Left renal pelvis (tissue), 4 donors: ENCODE results near the gene CCDC182. TPM values are rescaled to one million over a fixed set of nuclear protein-coding genes. Genes with fewer than 3 reads are reported as not detected.

Source experiments
- DNase-seq, 4 donors: peaks; one replicate each; pipeline ENCODE4 v3.0.0-alpha.2; 2013; ENCODE audit warnings: low read depth in 4 of 4, low spot score in 3 of 4
- polyA plus RNA-seq, 4 donors: library from polyadenylated mRNA; unstranded; fragments of 120-200 nt; gene quantifications; one replicate each; pipeline ENCODE4 v1.2.1, GENCODE V29; 2013; ENCODE audit not compliant: insufficient read length in 4 of 4

The CCDC182 gene
- polyA plus RNA-seq, result not detected

DNA sequence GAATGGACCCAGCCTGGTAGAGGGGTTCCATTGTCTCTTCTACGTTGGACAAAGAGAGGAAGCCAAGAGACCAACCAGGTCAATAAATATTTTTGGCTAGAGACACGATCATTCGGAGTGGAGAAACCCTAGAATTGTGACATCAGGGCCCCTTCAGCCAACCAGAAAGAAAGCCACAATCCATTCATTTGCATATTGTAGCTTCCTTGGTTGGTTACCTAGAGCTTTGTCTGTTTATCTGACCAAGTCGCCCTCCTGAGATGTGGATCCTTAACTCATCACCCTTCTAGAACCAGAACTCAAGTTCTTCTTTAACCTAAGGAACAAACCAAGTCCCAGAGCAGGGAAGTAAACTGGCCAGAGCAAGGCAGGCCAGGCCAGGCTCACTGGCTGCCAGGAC is at the start of gene CCDC182:
Gene CCDC182, minus strand, starts transcription at position 58 of the 400 bp plus-strand sequence. Its CDS starts 27 bp downstream, at position 31.
- no peak for DNase-seq

DNA sequence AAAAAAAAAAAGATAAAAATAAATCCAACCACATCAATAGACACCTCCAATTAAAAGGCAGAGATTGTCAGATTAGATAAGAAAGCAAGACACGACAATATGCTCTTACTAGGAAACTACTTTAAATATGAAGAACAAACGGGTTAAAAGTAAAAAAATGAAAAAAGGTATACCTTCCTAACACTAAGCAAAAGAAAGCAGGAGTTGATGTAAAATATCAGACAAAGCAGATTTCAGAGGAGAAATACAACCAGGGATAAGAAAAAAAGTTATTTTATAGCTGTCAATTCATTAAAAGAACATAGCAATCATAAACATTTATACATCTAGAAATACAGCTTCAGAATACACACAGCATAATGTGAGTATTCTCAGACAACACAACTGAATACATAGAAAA is 49.7 kb upstream of the CCDC182 start:
- no peak for DNase-seq

DNA sequence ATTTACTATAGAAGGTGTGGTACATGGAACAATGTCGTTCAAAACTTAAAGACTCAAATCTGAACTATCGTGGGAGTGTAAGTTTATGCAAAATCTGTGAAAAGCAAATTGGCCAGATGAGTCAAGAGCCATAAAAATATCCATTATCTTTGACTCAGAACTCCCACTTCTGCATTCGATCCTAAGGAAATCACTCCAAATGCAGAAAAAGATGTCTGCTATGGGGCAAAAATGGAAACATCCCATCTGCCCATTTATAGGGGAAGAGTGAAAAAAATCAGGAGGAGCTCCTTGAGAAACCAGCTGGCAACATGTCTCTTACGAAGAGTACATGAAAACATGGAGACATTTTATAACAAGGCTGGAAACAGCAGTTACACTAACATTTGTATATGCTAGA is 43.6 kb upstream of the CCDC182 start:
- no peak for DNase-seq

DNA sequence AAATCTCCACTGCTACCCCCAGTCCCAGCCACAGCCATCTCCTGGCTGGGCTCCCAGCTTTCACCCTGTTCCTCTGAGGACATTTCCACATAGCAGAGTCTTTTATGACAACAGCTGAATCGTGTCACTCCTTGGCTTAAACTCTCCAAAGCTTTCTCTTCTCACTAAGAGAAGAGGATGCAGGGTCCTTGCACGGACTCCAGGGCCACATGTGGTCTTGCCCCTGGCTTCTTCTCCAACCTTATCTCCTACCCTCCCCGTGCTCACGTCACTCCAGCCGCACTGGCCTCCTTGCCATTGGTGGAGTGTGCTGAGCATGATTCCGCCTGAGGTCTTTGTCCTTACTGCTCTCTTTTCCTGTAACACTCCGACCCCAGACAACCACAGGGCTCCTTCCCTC is 39.9 kb upstream of the CCDC182 start:
- peak in 3 of 4 donors; percentile 53 to 67 (median 66) for DNase-seq

DNA sequence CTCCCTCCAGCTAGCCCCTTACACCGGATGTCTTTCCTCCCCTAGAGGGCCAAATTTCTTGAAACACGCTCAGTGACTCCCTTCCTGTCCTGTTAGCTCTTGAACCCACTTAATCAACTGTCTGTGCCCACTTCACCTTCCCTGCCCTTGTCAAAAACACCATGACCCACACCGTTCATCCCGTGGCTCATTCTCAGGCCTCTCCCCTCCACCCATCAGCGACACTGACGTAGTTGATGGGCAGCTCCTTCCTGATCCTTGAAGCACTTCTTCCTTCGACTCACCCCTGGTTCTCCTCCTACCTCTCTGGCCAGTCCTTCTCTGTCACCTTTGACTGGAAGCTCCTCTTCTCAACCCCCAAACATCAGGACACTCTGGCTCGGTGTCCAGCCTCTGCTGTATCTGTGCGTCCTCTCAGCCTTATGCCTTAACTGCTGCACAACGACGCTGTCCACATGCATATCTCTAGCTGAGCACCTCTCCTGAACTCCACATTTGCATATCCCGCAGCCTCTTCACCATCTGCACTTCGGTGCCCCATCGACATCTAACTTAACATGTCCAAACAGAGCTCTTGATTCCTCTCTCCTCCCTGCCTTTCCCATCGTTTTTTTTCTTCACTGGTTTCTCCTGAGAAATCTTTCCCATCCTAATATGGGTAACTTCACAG is 39.3 kb upstream of the CCDC182 start:
- DNase-seq, result no peak

DNA sequence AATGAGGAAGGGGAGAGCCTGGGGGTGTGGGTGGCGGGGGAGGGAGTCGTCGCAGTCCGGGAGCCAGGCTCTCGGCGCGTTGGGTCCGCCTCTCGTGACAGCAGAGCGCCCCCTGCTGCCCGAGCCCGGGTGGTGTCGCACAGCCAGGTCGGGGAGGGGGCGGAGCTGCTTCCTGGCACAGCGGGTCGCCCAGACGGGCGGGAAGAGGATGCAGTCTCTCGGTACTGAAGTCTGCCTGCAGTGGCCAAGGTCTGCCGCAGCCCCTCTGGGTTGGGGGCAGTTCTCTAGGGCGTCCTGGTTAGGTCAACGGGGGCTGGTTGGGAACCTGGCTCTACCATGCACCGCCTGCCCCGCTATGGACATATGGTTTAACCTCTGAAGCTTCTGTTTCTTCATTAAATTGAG is 38.2 kb upstream of the CCDC182 start:
- DNase-seq, result peak; percentile 43 to 63 (median 57)

DNA sequence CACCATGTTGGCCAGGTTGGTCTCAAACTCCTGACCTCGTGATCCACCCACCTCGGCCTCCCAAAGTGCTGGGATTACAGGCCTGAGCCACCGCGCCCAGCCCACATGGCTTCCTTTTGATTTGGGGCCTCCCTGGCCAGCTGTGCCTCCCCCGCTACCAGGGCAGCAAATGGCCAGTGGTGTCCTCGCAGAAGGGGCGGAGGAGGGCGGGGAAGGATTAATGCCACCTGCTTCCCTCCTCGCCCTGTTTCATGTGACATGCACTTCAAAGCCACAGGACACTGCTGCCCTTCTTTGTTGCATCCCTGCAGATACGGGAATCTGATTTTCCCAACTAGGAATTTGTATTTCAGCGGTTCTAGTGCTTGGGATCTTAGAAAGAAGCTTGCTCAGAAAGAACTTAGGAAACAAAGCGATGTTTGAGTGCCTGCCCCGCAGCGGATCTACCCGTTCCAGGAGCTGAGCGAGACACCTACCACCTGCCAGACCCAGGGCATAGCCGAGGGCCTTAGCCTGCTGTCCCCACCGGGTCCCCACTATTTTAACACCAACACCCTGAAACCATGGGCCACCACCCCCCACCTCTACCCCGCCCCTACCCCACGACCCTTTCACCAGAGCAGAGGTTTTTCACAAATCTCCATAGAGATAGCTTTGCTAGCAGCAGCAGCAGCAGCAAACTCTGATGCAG is 37.7 kb upstream of the CCDC182 start:
- DNase-seq, result no peak

DNA sequence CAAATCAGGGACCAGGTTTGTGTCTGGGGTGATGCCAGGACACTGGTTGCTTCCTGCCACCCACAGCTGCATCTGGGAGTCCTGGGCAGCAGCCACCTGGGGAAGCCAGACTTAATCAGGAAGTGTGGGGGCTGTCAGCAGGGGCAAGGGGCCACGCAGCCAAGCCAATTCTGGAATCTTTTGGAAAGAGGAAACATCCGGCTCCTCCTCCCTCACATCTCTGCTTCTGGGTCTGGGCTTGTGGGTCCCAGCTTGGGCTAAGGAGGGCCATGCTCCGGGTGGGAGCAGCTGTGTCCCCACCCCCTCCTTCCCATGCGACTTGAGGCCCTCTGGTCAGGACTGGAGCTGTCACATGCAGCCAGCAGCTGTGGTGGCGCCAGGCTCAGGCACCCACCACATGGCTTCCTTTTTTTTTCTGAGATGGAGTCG is 37.0 kb upstream of the CCDC182 start:
- DNase-seq, result no peak

DNA sequence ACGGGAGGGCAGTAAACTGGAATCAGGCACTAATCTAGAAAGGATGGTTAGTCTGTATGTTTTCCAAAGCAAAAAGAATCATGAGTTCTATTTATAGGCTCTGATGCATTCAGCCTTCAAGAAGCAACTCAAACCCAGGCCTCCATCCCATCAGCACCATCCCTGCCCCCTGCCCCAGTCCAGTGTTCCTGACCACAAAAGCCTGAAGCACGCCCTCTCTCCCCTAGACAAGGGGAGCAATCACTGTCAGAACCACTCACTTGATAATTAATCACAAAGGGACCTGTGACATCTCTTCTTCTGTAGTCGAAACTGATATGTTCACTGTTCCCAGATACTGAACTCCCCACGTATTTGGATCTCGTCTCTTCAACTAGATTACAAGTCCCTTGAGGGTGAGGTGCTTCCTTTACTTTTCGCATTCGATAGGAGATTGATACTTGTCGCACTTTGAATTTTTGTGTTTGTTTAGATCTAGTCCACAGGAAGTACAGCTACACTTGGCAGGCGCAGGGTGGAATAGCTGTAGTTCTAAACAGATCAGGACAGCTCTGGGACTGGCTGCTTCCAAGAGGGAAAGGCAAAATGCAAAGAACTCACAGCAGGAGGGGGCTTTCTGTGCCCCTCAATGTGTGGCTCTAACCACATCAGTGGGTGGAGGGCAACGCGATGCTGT is 36.4 kb upstream of the CCDC182 start:
- DNase-seq, result no peak

DNA sequence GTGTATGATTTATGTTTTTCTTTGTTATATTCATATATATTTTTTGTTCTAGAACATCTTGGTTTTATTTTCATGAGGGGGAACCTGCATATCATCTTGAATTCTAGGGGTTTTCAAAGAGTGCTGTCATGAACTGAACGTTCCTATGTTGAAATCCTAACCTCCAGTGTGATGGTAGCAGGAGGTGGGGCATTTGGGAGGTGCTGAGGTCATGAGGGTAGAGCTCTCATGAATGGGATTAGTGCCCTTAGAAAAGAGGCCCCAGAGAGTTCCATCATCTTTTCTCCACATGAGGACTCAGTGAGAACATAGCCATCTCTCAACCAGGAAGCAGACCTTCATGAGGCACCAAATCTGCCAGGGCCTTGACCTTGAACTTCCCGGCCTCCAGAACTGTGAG is 34.6 kb upstream of the CCDC182 start:
- DNase-seq, result no peak

DNA sequence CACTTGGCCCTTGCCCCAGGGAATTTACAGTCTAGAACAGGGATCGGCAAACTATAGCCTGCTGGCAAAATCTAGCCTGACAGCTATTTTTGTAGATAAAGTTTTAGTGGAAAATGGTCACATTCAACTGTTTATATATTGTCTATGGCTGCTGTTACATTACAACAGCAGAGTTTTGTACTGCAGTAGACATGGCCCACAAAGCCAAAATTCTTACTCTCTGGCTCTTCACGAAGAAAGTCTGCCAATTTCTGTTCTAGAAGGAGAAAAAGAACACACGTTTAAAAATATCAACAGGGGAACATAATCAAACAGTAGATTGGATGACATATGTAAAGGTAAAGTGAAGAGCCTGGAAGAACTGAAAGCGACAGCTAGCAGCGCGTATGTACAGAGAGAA is 33.2 kb upstream of the CCDC182 start:
- DNase-seq, result no peak

DNA sequence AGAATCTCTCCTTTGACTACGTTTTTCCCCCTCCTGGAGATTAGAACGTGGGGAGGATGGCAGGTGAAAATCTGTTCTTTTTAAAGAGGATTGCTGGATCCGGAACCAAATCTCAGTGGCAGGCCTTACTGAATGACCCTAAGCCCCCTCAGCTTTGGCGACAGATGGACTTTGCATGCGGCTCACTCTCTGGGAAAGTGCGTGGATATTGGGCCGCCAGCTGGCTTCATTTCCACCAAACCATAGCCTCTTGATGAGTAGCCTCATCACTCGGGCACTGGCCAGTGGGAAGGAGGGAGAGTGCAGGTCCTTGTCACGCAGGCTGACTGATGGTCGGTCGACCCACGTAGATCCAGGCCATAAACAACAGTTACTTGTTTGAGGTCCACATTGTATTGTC is 31.3 kb upstream of the CCDC182 start:
- no peak for DNase-seq

DNA sequence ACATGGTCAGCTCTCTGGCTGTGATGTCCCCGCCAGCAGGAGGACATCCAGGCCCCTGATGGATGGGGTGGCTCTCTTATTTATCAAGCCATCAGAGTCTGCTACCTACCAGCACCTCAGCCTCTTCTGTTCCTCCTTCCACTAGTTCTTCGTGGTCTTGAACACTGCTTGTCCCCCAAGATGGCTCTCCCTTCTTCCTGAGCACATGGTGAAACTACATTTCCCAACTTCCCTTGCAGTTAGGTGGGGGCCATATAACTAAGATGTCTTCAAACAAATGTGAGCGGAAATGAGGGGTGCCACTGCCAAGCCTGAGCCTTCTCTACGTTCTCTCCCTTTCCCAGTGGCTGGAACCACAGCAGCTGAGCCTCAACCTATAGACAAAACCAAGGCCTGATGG is 29.8 kb upstream of the CCDC182 start:
- DNase-seq, result no peak

DNA sequence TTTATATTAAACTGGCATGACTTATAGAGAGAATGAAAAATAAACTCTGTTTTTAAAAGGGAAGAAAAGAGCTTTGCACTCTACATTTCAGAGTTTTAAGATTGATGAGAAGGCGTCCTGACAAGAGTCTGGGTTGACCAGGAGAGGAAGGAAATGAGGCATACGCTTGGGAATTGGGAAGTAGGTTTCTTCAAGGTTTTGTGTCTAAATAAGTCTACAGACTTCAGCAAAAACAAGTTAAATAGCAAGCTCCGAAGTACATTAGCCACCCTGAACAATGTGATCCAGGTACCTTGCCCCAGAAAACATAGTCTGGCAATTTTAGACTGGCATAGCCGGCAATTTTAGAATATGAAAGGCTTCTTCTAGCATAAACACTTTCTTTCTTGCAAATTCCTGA is 28.5 kb upstream of the CCDC182 start:
- DNase-seq, result no peak

DNA sequence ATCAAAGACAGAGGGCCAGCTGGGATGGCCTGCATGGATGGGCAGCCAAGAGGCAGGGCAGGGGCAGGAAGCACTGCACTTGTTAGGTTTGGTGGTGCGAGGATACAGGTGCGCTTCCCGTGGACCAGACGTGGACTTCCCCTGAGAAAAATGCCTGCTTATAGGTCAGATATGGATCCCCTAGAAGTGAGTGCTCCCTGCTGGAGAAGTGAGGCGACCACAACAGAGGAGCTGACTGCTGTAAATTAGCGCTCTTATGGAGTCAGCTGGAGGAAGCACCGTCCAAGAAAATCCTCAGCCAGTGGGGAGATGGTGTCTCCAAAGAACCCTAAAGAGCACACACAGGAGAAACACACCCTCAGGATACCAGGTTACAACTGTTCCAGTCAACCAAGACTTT is 27.7 kb upstream of the CCDC182 start:
- no peak for DNase-seq

DNA sequence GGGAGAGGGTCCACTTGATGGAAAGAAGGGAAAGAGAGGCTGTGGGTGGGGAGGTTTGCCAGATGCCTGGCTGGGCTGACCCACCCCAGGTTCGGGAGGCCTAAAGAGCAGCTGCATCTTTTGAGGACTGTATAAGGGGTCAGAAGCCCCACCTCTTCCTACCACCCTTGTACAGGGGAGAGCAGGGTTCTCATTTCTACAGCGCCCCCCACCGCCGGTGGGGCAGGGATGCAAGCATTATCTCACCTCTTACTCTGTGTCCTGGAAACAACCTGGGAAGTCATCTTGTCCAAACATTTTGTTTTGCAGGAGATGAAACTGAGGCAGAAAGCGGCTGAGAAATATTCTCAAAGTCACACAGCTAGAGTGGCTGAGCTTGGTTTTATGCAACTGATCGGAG is 22.5 kb upstream of the CCDC182 start:
- DNase-seq, result no peak

DNA sequence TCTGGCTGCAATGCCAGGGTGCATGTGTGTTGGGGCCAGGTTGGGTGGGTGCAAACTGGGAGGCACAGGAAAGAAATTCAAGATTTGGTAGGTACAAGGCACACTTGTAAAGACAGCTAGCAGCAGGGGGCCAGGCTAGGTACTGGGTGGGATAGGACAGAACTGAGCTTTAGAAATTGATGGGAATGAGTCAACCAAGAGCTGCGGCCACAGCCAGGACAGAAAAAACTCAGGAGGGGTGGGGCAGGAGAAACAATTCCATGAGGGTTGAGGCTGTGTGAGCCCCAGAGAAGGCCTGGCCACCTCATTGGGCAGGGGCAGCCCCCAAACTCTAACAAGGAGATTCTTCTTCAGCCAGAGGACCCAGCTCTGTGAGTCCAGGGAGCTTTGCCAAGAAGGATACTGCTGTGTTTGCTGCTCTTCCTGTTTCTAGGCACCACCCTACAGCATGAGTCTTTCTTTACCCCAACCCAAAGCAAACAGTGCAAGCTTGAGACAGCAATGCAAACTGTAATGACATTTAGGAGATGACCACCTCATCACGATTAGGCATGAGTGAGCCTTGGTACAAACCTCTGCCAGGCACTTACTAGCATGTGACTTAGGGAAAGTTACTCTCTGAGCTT is 21.3 kb upstream of the CCDC182 start:
- DNase-seq, result no peak

DNA sequence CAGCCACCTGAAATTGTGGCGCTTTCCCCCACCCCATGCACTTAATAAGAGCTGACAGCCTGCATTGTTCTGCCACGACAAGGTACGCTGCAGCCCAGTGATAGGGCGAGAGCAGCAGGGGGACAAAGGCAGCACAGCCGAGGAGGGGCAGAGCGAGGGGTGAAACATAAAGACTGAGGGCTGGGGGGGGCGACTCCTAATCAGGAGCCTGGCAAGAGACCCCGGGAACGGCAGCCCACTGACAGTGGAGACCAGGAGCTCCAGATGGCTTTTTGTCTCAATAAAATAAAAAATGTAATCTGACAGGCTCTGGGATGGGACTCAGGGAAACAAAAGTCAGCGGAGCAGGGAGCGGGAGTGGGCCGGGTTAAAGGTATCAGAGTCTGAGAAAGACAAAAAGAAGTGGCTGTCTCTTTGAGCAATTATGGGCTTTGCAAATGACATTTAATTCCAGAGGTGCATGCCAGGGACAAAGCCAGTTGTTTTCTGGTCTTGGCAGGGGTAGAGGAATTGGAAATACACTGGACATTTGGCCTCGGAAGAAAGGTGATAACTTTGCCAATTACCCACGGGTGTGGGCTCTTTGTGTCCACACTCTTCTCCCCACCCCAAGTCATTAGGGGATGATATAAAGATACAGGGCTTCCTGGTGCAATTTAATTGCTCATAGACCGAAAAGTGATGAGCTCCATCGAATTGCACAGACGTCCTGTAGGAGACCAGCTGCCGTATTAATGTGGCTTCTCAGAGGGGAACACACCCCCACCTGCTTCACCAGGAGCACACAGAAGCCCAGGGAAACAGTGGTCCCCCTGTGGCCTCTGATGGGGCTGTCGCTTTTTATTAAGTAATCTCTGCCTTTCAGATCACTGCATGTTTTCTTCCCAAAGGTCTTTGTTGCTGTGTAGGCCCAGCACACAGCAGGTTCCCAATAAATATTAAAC is 17.6 kb upstream of the CCDC182 start:
- no peak for DNase-seq

DNA sequence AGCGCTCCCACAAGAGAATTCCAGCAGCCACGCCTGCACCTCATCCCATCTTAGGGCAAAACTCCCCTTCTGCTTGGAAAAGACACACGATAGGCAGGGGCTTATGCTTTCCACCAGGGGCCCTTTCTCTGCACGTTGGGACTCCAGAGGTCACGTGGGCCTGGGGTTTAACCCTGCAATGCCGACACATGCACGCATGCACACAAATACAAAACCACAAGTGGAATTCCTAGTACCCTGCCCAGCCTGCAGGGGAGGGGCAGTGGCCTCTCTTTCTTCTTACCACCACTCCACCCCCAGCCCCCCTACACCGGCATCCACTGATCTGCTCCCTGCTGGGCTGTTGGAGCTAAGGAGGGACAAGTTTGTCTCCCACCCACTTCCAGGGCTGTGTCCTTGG is 16.8 kb upstream of the CCDC182 start:
- no peak for DNase-seq

DNA sequence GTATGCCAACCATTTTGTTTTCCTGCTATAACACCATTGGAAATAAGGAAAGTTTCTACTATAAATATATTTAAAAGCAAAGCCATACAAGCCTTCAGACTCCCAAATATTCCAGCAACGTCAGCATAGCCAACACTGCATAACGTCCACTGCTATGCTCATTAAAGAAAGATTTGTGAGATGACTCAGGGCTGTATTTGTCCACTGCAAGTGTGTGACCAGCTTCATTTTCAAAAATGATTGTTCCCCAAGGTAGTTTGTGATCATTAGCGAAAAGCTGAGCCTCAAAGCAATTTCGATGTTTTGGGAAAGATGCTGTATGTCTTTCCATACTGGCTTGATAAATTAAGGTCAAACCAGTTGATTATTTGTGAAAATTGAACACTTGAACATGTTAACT is 14.9 kb upstream of the CCDC182 start:
- DNase-seq, result no peak
